NB4 (cell line): Measurements from ENCODE around the gene ACER2.
"Not testable (repeated sequence)": the region's sequence is repeated elsewhere in the genome, so short reads cannot be mapped to it uniquely, and the experiment has no call there.

Experiments
- DNase-seq: peaks from one replicate; pipeline ENCODE4 v3.0.0; 2010; ENCODE audit warnings: low read depth
- H3K4me3 ChIP-seq: one replicate; pipeline ENCODE4 v1.5.1; 2011; ENCODE audit warnings: mild to moderate bottlenecking, low read depth, low read length, moderate library complexity
- MYC ChIP-seq: IDR thresholded peaks from 2 replicates; pipeline ENCODE4 v1.6.1; 2011; ENCODE audit warnings: low read depth, low read length
- POLR2A ChIP-seq: IDR thresholded peaks from 2 replicates; pipeline ENCODE4 v1.6.1; 2011; ENCODE audit warnings: mild to moderate bottlenecking; ENCODE audit not compliant: insufficient read length; ENCODE audit errors: extremely low read depth
- TF ChIP-seq, protein P1 (sequence below): IDR thresholded peaks from one replicate; pipeline ENCODE4 v1.5.1; 2012; ENCODE audit warnings: low read depth, low read length
- TF ChIP-seq, protein P2 (sequence below): IDR thresholded peaks from 2 replicates; pipeline ENCODE4 v1.6.1; 2011; ENCODE audit warnings: low read depth, low read length

Gene ACER2

DNA sequence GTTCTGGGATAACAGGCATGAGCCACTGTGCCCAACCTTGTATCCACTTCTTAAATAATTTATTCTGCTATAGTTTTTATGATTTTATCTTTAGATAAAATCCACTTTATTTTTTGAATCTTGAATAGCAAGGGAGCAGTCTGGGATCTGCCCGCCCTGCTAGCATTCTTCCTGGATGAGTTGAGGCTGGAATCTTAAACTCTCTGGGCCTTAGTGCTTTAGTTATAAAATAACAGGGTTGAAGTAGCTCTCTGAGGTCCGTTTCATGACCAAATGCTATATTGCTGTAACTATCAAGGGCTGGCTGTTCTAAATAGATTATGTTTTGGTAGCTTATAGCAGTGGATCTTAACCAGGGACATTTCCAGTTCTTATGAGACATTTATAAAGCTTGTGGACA, 20.8 kb downstream of the ACER2 start:
- TF ChIP-seq, protein P1, sequence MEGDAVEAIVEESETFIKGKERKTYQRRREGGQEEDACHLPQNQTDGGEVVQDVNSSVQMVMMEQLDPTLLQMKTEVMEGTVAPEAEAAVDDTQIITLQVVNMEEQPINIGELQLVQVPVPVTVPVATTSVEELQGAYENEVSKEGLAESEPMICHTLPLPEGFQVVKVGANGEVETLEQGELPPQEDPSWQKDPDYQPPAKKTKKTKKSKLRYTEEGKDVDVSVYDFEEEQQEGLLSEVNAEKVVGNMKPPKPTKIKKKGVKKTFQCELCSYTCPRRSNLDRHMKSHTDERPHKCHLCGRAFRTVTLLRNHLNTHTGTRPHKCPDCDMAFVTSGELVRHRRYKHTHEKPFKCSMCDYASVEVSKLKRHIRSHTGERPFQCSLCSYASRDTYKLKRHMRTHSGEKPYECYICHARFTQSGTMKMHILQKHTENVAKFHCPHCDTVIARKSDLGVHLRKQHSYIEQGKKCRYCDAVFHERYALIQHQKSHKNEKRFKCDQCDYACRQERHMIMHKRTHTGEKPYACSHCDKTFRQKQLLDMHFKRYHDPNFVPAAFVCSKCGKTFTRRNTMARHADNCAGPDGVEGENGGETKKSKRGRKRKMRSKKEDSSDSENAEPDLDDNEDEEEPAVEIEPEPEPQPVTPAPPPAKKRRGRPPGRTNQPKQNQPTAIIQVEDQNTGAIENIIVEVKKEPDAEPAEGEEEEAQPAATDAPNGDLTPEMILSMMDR = no peak
- TF ChIP-seq POLR2A (no peak), MYC (no peak)
- TF ChIP-seq, protein P2, sequence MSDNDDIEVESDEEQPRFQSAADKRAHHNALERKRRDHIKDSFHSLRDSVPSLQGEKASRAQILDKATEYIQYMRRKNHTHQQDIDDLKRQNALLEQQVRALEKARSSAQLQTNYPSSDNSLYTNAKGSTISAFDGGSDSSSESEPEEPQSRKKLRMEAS = no peak
- H3K4me3 ChIP-seq = no peak overlapping the region
- DNase-seq = no peak

DNA sequence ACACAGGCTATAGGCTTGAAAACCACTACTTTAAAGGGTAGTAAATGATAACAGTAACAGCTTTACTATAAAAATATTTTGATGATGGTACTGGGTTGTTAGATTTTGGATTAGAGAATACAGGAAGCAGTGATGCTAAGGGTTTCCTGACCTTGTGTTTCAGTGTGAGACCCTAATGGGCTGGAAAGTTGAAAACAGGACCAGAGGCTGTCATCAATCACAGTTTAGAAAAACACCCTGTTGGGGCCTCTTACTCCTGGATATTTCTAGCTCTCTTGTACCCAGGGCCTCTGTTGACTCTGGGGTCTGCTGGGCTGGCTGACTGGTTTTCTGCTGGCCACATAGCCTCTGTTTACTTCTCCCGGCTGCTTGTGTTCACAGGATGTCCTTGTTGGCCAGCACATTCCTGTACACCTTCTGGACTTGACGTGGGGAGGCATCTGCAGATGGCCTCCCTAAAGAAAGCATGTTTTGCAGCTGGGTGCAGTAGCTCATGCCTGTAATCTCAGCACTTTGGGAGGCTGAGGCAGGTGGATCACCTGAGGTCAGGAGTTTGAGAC, 21.5 kb downstream of the ACER2 start:
- DNase-seq = no peak
- H3K4me3 ChIP-seq = no peak overlapping the region
- no peak for TF ChIP-seq MYC
- TF ChIP-seq POLR2A = no peak
- TF ChIP-seq, protein P1 = no peak
- TF ChIP-seq, protein P2 = no peak

DNA sequence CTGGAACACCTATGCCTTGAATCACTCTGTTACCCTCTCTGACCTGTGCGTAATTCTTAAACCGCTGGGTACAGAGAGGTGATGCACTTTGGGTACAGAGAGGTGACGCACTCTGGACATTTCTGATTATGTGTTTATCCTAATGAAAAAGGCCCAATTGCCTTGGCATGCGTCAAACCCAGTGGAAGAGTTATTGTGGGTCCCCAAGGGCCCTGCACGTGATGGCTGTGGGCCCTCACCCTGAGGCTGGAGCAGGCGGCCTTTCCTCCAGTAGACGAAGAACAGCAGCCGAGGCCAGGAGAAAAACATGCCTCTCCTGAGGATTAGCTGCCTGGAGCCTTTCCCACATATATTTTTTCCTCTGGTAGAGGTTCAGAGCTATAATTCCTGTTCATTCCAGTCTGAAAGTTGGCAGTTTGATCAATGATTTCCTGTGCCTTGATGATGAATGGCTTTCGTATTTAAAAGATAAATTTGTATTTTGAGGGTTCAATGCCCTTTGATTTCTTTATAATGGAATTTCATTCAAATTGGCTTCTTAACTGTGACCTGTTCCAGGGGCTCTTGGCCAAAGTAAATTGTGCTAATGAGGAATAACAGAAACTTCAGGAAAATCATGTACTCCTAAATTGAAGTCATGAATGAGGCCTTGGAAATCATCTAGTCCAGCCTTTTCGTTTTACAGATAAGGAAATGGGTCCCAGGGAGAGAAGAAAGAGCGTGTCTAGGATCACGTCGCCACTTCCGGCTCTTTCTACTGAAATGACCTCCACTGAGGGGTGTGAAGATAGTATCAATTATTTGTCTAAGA, 22.8 kb downstream of the ACER2 start:
- H3K4me3 ChIP-seq = no peak overlapping the region
- TF ChIP-seq, protein P2 = no peak
- TF ChIP-seq, protein P1 = no peak
- TF ChIP-seq MYC (no peak), POLR2A (no peak)
- DNase-seq = no peak

DNA sequence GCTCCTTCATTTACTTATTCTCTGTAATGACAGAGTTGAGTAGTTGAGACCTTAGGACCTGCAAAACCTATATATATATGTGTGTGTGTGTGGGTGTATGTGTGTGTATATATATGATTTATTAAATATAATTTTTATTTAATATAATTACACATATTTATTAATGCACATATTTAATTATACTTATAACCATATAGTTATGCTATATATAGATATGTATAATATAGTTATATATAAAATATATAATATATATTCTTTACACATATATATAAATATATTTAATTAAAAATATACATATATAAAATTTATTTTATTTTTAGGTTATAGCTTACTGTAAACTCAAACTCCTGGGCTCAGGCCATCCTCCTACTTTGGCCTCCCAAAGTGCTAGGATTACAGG, 23.7 kb downstream of the ACER2 start:
- H3K4me3 ChIP-seq = no peak overlapping the region
- DNase-seq = no peak
- TF ChIP-seq, protein P2 = no peak
- TF ChIP-seq POLR2A (no peak), MYC (no peak)
- TF ChIP-seq, protein P1 = no peak

DNA sequence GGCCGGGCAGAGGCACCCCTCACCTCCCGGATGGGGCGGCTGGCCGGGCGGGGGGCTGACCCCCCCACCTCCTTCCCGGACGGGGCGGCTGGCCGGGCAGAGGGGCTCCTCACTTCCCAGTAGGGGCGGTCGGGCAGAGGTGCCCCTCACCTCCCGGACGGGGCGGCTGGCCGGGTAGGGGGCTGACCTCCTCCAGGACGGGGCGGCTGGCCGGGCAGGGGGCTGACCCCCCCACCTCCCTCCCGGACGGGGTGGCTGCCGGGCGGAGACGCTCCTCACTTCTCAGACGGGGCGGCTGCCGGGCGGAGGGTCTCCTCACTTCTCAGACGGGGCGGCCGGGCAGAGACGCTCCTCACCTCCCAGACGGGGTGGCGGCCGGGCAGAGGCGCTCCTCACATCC, 24.9 kb downstream of the ACER2 start:
- not testable (repeated sequence) for DNase-seq, H3K4me3 ChIP-seq

DNA sequence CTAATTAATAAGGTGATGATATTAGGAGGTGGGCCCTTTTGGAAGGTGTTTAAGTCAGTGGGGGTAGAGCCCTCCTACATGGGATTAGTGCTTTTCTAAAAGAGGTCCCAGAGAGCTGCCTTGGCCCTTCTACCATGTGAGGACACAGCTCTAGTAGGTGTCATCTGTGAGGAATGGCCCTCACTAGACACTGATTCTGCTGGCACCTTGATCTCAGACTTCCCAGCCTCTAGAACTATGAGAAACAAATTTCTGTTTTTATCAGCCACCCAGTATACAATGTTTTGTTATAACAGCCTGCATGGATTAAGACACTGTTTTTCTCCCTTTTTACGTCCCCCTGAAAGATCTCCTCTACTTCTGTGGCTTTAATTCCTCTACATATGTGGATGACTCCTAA, 31.6 kb downstream of the ACER2 start:
- TF ChIP-seq MYC = no peak
- TF ChIP-seq, protein P2 = no peak
- no peak for TF ChIP-seq POLR2A
- TF ChIP-seq, protein P1 = no peak
- no peak overlapping the region for H3K4me3 ChIP-seq
- no peak for DNase-seq
